A204.1 (cell line): Measurements from ENCODE around the gene TMEM17.

Experiments used
- FAIRE-seq: peaks from 2 replicates; lab custom pipeline; 2012; peaks lifted over from hg19 to GRCh38; lab: Jason Lieb, UNC

The TMEM17 gene

GRCh38 chr2:62506421-62506750 lies 391 bp upstream of the TMEM17 start:
- FAIRE-seq: peak; percentile 37

- no peak for FAIRE-seq
Measured at GRCh38 chr2:62505109-62505749, 766 bp downstream of the TMEM17 start.

GRCh38 chr2:62504657-62505056 lies 1.3 kb downstream of the TMEM17 start:
- FAIRE-seq: no peak

- no peak for FAIRE-seq
Measured at GRCh38 chr2:62501794-62502500, 4.0 kb downstream of the TMEM17 start.

GRCh38 chr2:62501069-62501468 lies 4.9 kb downstream of the TMEM17 start:
- FAIRE-seq: no peak

- FAIRE-seq: no peak
Measured at GRCh38 chr2:62499430-62500060, 6.5 kb downstream of the TMEM17 start.

- no peak for FAIRE-seq
Measured at GRCh38 chr2:62498739-62499138, 7.3 kb downstream of the TMEM17 start.

GRCh38 chr2:62495761-62496160 lies 10.2 kb downstream of the TMEM17 start:
- FAIRE-seq: no peak

- no peak for FAIRE-seq
Measured at GRCh38 chr2:62492048-62492447, 13.9 kb downstream of the TMEM17 start.

- no peak for FAIRE-seq
Measured at GRCh38 chr2:62489702-62490101, 16.3 kb downstream of the TMEM17 start.

- no peak for FAIRE-seq
Measured at GRCh38 chr2:62489162-62489561, 16.8 kb downstream of the TMEM17 start.

- FAIRE-seq: no peak
Measured at GRCh38 chr2:62486439-62486765, 19.6 kb downstream of the TMEM17 start.

GRCh38 chr2:62485761-62486438 lies 20.1 kb downstream of the TMEM17 start:
- no peak for FAIRE-seq

- FAIRE-seq: no peak
Measured at GRCh38 chr2:62482558-62483352, 23.2 kb downstream of the TMEM17 start.

- no peak for FAIRE-seq
Measured at GRCh38 chr2:62479917-62480316, 26.1 kb downstream of the TMEM17 start.

GRCh38 chr2:62478093-62478580 lies 27.9 kb downstream of the TMEM17 start:
- no peak for FAIRE-seq

- FAIRE-seq: no peak
Measured at GRCh38 chr2:62477573-62477972, 28.4 kb downstream of the TMEM17 start.

- no peak for FAIRE-seq
Measured at GRCh38 chr2:62475172-62476011, 30.6 kb downstream of the TMEM17 start.

- no peak for FAIRE-seq
Measured at GRCh38 chr2:62474176-62474575, 31.8 kb downstream of the TMEM17 start.

- no peak for FAIRE-seq
Measured at GRCh38 chr2:62473246-62473827, 32.7 kb downstream of the TMEM17 start.

GRCh38 chr2:62472312-62472711 lies 33.7 kb downstream of the TMEM17 start:
- FAIRE-seq: no peak
